Measurements from ENCODE around the gene IL1R2. TPM values are rescaled to one million over a fixed set of nuclear protein-coding genes. Genes with fewer than 3 reads are reported as not detected.
A peak's percentile ranks its signal among the peaks of the same experiment; 100 is the strongest.

The IL1R2 gene
- total RNA-seq, 1 donor, result not detected

- DNase-seq (ENCODE audit: low read depth in 2 of 3, low spot score in 2 of 3), result no peak
Observed at GRCh38 chr2:102016399-102016955, 24.7 kb downstream of the IL1R2 start.

GRCh38 chr2:102018823-102019445 is 27.2 kb downstream of the IL1R2 start:
- no peak for DNase-seq (ENCODE audit: low read depth in 2 of 3, low spot score in 2 of 3)

- peak; percentile 63 to 87 (median 71) for DNase-seq (ENCODE audit: low read depth in 2 of 3, low spot score in 2 of 3)
Observed at GRCh38 chr2:102020596-102021170, 28.9 kb downstream of the IL1R2 start.

- no peak for DNase-seq (ENCODE audit: low read depth in 2 of 3, low spot score in 2 of 3)
Observed at GRCh38 chr2:102021779-102022178, 30.0 kb downstream of the IL1R2 start.

- DNase-seq (ENCODE audit: low read depth in 2 of 3, low spot score in 2 of 3), result no peak
Observed at GRCh38 chr2:102022884-102023539, 31.3 kb downstream of the IL1R2 start.

- no peak for DNase-seq (ENCODE audit: low read depth in 2 of 3, low spot score in 2 of 3)
Observed at GRCh38 chr2:102024410-102024809, 32.6 kb downstream of the IL1R2 start.

- no peak for DNase-seq (ENCODE audit: low read depth in 2 of 3, low spot score in 2 of 3)
Observed at GRCh38 chr2:102025016-102025501, 33.3 kb downstream of the IL1R2 start.

- no peak for DNase-seq (ENCODE audit: low read depth in 2 of 3, low spot score in 2 of 3)
Observed at GRCh38 chr2:102025583-102026267, 34.0 kb downstream of the IL1R2 start.

- no peak for DNase-seq (ENCODE audit: low read depth in 2 of 3, low spot score in 2 of 3)
Observed at GRCh38 chr2:102027036-102027980, 35.5 kb downstream of the IL1R2 start.

- no peak for DNase-seq (ENCODE audit: low read depth in 2 of 3, low spot score in 2 of 3)
Observed at GRCh38 chr2:102028470-102028869, 36.7 kb downstream of the IL1R2 start.

- DNase-seq (ENCODE audit: low read depth in 2 of 3, low spot score in 2 of 3), result no peak
Observed at GRCh38 chr2:102029405-102029804, 37.6 kb downstream of the IL1R2 start.

- DNase-seq (ENCODE audit: low read depth in 2 of 3, low spot score in 2 of 3), result no peak
Observed at GRCh38 chr2:102029952-102030351, 38.2 kb downstream of the IL1R2 start.

- no peak for DNase-seq (ENCODE audit: low read depth in 2 of 3, low spot score in 2 of 3)
Observed at GRCh38 chr2:102030502-102030854, 38.7 kb downstream of the IL1R2 start.

- DNase-seq (ENCODE audit: low read depth in 2 of 3, low spot score in 2 of 3), result no peak
Observed at GRCh38 chr2:102030855-102031527, 39.2 kb downstream of the IL1R2 start.

- no peak for DNase-seq (ENCODE audit: low read depth in 2 of 3, low spot score in 2 of 3)
Observed at GRCh38 chr2:102032368-102033030, 40.7 kb downstream of the IL1R2 start.

- DNase-seq (ENCODE audit: low read depth in 2 of 3, low spot score in 2 of 3), result peak in 2 of 3 donors; percentile 77 to 90
Observed at GRCh38 chr2:102033031-102033749, 41.4 kb downstream of the IL1R2 start.

GRCh38 chr2:102033750-102034682 is 42.3 kb downstream of the IL1R2 start:
- no peak for DNase-seq (ENCODE audit: low read depth in 2 of 3, low spot score in 2 of 3)

All from hematopoietic multipotent progenitor cell (in vitro differentiated cells).